GM13977 (cell line): ENCODE data around the gene ZSCAN22.

ENCODE experiments used
- DNase-seq: peaks from one replicate; pipeline ENCODE4 v3.0.0; 2012; ENCODE audit warnings: low spot score
- CTCF ChIP-seq: IDR thresholded peaks from 2 replicates; pipeline ENCODE4 v1.5.1; 2012; ENCODE audit warnings: mild to moderate bottlenecking, control low read depth; ENCODE audit not compliant: insufficient read depth; ENCODE audit errors: extremely low read depth, missing control alignments
- in situ Hi-C: fragments of 300-500 bp; cut with MboI; formaldehyde crosslinking; loops from one replicate; pipeline ENCODE4 v1.12.0; 2022; ENCODE audit warnings: low sequenced_read_pairs, low pct_unique_long_range_greater_than_20kb, mixed read lengths, inconsistent platforms; ENCODE audit not compliant: unreplicated experiment

ZSCAN22 gene

GRCh38 chr19:58350871-58351557, 24.2 kb downstream of the ZSCAN22 start:
- no peak for TF ChIP-seq CTCF
- in situ Hi-C loops = no loop called here
- DNase-seq = no peak

GRCh38 chr19:58351558-58351878, 24.7 kb downstream of the ZSCAN22 start:
- DNase-seq = no peak
- in situ Hi-C loops = no loop called here
- TF ChIP-seq CTCF = no peak

GRCh38 chr19:58351990-58352755, 25.4 kb downstream of the ZSCAN22 start:
- in situ Hi-C loops = no loop called here

GRCh38 chr19:58352760-58353671, 26.2 kb downstream of the ZSCAN22 start, which contains the start of gene A1BG:
Gene A1BG (minus strand): TSS chr19:58353492. CDS start chr19:58353437, 55 bp downstream.
- DNase-seq = no peak
- TF ChIP-seq CTCF = no peak
- in situ Hi-C loops = no loop called here

More at GRCh38 chr19:58351990-58352755, 25.4 kb downstream of the ZSCAN22 start:
- DNase-seq = no peak
- TF ChIP-seq CTCF = no peak

GRCh38 chr19:58353717-58354477, 27.1 kb downstream of the ZSCAN22 start:
- no peak for DNase-seq
- in situ Hi-C loops = no loop called here
- TF ChIP-seq CTCF = no peak
